WI38 (cell line): ENCODE measurements around the gene MBD2.

Source experiments
- H3K4me3 ChIP-seq: 2 replicates; pipeline ENCODE4 v1.5.1; 2011; ENCODE audit warnings: low read depth, mild to moderate bottlenecking, control low read depth, low read length
- TF ChIP-seq, protein P1 (sequence below): IDR thresholded peaks from 2 replicates; pipeline ENCODE4 v1.5.1; 2012; ENCODE audit warnings: low read depth, mild to moderate bottlenecking, control low read depth, low read length

The MBD2 gene, protein sequence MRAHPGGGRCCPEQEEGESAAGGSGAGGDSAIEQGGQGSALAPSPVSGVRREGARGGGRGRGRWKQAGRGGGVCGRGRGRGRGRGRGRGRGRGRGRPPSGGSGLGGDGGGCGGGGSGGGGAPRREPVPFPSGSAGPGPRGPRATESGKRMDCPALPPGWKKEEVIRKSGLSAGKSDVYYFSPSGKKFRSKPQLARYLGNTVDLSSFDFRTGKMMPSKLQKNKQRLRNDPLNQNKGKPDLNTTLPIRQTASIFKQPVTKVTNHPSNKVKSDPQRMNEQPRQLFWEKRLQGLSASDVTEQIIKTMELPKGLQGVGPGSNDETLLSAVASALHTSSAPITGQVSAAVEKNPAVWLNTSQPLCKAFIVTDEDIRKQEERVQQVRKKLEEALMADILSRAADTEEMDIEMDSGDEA

DNA sequence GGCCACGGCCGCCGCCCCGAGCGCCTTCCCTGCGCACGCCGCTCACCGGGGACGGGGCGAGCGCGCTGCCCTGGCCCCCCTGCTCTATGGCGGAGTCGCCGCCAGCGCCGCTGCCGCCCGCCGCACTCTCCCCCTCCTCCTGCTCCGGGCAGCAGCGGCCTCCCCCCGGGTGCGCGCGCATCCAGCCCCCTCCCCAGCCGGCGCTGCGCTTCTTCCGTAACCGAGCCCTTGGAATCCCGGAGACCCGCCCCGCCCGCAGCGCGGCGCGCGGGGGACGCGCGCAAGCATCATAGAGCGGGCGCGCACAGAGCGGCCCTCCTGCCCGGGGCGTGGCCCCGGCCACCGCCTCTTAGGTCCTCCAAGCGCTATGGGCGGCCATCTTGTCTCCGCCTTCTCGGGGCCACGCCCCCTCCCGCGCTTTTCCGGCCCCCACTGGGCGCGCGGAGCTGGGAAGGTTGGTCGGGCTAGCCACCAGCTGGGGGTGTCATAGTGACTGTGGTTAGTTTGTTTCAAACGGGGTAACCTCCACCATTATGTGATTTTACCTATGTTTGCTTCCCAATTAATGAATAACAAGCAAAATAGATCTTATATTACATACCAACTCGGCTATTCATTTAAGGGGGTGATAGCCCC is at the start of gene MBD2:
Gene MBD2 (minus strand): TSS at position 291 of the 636 bp plus-strand sequence. CDS start 110 bp downstream, at position 181.
- TF ChIP-seq, protein P1, sequence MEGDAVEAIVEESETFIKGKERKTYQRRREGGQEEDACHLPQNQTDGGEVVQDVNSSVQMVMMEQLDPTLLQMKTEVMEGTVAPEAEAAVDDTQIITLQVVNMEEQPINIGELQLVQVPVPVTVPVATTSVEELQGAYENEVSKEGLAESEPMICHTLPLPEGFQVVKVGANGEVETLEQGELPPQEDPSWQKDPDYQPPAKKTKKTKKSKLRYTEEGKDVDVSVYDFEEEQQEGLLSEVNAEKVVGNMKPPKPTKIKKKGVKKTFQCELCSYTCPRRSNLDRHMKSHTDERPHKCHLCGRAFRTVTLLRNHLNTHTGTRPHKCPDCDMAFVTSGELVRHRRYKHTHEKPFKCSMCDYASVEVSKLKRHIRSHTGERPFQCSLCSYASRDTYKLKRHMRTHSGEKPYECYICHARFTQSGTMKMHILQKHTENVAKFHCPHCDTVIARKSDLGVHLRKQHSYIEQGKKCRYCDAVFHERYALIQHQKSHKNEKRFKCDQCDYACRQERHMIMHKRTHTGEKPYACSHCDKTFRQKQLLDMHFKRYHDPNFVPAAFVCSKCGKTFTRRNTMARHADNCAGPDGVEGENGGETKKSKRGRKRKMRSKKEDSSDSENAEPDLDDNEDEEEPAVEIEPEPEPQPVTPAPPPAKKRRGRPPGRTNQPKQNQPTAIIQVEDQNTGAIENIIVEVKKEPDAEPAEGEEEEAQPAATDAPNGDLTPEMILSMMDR: no peak
- peak within 1 kb of the TSS; percentile 76 for H3K4me3 ChIP-seq

DNA sequence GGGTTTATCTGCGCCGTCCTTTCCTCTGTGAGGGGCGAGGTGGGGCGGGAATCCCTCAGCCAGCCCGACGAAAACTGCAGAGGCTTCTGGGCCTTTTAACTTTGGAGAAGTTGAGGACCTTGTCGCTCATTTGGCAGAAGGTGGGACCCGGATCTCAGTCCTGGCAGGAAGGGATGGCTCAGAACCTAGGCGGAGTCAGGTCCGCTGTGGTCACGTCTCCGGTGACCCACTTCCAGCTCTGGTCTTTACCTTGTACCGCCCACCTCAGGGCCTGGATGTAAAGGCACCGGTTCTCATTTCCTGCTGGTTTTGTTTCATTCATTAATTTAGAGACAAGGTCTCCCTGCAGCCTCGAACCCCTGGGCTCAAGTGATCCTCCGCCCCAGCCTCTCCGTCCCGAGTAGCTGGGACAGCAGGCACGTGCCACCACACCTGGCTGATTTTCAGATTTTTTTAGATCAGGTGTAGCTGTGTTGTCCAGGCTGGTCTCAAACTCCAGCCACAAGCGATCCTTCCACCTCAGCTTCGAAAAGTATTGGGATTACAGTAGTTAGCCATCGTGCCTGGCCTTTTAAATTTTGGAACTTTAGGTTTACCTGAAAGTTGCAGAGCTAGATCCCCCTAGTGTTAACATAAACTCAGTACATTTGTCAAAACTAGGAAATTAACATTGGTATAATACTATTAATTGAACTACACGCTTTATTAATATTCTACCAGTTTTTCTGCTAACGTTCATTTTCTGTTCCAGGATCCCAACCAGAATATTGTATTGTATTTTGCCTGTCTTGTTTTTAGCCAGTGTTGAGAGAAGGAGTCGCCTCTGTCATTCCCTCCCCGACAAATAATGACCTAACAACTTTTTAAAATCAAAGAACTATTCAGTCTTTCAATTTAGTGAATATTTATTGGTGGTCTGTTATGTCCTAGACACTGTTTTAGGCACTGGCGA is 45.7 kb upstream of the MBD2 start:
- TF ChIP-seq, protein P1: no peak
- H3K4me3 ChIP-seq: peak overlapping the region; percentile 78

DNA sequence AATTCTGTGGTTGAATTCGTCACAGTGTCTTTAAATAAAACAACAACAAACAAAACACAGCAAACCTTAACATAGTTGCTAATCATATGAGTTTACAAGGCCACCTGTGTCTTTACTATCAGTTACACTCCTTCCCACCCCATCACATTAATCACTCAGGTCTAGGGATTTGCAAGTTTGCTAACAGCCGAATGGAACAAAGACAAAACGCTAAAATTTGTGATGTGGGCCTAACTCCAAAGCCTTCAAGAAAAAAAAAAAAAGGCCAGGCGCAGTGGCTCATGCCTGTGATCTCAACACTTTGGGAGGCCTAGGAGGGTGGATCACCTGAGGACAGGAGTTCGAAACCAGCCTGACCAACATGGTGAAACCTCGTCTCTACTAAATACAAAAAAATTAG is 44.3 kb upstream of the MBD2 start:
- TF ChIP-seq, protein P1: no peak
- peak overlapping the region; percentile 78 for H3K4me3 ChIP-seq

DNA sequence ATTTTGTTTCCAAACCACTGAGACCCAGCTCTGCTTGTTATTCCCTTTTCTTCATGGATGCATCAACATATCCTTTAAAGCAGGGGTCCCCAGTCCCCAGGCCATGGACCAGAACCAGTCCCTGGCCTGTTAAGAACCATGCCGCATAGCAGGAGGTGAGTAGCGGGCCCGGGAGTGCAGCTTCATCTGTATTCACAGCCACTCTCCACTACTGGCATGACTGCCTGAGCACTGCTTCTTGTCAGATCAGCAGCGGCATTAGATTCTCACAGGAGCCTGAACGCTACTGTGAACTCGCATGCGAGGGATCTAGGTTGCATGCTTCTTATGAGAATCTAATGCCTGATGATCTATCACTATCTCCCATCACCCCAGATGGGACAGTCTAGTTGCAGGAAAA is 43.2 kb upstream of the MBD2 start:
- TF ChIP-seq, protein P1: no peak
- H3K4me3 ChIP-seq: no peak overlapping the region

DNA sequence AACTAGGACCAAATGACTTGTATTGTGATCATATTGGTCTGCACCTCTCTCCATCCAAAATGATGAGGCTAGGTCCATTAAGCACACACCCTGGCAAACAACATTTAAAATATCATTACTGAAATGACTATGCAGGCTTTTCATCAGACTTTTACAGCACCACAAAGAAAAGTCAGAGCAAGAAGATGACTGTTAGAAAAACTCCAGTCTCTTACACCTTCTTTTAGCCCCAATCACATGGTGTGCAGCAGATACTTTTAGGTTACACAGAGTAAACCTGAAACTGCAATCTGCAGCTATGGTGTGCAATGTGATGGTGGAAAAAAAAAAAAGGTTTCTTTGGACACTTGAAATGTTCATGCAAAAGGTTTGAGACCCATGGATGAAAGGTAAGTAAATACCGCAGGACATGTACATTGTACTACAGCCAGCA is 39.5 kb upstream of the MBD2 start:
- H3K4me3 ChIP-seq: no peak overlapping the region
- TF ChIP-seq, protein P1: no peak

DNA sequence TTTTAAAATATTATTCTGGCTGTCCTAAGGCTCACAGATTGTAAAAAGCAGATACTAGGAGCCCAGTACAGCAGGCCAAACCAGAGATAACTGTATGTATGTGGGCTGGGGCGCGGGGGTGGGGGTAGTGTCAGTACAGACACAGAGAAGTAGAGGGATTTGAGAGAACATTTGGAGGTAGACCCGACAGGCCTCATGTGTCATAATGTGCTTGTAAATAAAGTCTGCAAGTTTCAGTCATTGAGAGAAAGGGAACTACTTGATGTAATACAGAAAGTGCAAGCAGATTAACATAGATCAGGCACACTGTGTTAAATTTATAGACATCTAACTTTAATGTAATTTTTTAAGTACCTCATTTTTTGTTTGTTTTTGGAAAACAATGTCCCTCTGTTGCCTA is 37.4 kb upstream of the MBD2 start:
- no peak overlapping the region for H3K4me3 ChIP-seq
- TF ChIP-seq, protein P1: no peak
